ENCODE measurements around the gene WDR93.

DNA sequence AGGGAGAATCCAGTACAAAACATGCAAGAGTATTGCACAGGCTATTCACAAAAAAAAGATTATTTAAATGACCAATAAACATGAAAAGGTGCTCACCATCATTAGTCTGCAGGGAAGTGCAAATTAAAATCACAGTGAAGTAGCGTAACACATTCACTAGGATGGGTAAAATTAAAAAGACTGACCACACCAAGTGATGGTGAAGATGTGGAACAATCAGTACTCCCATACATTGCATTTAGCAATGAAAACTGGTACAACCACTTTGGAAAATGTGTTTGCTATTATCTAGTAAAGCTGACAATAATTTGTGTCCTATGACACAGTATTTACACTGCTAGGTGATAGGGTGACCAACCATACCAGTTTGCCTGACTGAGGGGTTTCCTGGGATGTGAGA, 34.0 kb downstream of the WDR93 start:
- TF ChIP-seq, protein P1, sequence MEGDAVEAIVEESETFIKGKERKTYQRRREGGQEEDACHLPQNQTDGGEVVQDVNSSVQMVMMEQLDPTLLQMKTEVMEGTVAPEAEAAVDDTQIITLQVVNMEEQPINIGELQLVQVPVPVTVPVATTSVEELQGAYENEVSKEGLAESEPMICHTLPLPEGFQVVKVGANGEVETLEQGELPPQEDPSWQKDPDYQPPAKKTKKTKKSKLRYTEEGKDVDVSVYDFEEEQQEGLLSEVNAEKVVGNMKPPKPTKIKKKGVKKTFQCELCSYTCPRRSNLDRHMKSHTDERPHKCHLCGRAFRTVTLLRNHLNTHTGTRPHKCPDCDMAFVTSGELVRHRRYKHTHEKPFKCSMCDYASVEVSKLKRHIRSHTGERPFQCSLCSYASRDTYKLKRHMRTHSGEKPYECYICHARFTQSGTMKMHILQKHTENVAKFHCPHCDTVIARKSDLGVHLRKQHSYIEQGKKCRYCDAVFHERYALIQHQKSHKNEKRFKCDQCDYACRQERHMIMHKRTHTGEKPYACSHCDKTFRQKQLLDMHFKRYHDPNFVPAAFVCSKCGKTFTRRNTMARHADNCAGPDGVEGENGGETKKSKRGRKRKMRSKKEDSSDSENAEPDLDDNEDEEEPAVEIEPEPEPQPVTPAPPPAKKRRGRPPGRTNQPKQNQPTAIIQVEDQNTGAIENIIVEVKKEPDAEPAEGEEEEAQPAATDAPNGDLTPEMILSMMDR (conservative IDR thresholded peaks at IDR 0.05; ENCODE audit: low read length), result no peak
- TF ChIP-seq EZH2phosphoT487 (IDR thresholded peaks at IDR 0.05; ENCODE audit: borderline replicate concordance, low read depth, low read length), result no peak

All from OCI-LY7 (cell line).